Limb (tissue), 2 donors: Measurements from ENCODE around the gene EBLN2.

Source experiments
- DNase-seq, 2 donors: peaks; one replicate each; pipeline ENCODE4 v3.0.0-alpha.2; 2016; ENCODE audit errors: extremely low spot score in 2 of 2

EBLN2 gene

DNA sequence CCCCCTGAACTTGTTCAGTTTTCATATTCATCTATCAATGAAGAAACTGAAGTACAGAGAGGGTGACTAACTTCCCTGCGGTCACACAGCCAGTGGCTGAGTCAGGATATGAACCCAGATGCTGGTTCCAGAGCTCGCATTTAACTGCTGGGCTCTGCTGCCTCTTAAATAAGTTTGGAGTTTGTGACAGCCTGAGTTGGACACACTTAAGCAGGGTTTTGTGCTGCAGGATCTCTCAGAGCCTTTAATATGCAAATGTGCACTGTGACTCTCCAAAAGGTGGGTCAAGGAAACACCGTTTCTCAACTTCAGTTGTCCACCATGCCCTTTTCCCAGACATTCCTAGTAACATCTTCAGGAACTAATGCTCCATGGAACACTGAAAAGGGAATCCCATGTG is 45.8 kb downstream of the EBLN2 start:
- DNase-seq = no peak

DNA sequence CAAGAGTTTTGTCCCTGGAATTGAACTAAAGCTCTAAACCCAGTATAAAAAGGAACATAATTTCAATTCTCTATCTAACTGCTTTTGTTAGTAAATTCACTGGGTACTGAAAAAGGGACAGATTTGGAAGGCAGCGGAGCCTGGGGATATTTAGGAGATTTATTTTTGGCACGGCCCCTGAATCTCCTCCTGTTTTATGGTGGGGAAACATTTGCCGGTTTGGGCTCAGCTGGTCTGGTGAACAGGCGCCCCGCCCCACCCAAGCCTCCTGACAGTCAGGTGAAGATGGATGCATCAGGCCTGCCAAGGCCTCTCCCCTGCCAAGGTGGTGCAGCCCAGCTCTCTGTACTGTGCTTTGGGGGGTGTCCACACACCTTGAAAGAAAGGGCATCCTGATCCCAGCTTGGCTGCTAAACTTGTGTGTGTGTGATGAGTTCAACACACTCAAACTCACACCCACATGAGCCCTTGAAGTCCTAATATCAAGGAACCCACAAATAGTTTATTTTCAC is 46.3 kb downstream of the EBLN2 start:
- DNase-seq = peak in 1 of 2 donors; percentile 54

DNA sequence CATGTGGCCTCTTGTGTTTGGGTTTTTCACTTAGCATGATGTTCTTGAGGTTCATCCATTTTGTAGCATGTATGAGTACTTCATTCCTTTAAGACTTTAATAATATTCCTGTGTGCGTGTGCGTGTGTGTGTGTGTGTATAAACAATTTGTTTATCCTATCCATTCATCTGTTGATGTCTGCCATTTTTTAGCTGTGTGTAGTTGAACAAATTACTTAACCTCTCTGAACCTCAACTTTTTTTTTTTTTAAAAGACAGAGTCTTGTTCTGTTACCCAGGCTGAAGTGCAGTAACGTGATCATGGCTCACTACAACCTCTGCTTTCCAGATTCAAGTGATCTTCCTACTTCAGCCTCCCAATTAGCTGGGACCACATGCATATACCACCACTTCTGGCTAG is 47.3 kb downstream of the EBLN2 start:
- DNase-seq = no peak

DNA sequence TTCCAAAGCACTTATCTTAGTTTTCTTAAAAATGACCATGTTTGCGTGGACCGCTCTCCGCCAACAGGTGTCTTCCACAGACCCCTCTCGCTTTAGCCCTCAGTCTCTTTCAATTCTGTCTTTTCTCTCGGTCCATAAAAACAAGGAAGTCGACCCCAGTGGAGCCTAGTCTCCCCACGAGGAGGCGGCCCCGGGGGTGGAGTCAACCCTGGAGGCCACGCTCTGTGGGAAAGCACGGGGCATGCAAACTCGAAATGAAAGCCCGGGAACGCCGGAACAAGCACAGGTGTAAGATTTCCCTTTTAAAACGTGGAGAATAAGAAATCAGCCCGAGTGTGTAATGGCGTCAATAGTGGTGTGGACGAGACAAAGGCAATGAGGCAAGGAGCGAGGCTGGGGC is 49.1 kb downstream of the EBLN2 start:
- no peak for DNase-seq
